Measurements from ENCODE around the gene NTM. TPM values are rescaled to one million over a fixed set of nuclear protein-coding genes. Genes with fewer than 3 reads are reported as not detected.

Gene NTM
- total RNA-seq, 1 experiment from 2014 or later, result not detected

- Histone ChIP-seq H3K27ac (ENCODE audit: low read depth, low read length) (no peak overlapping the region), H3K4me2 (ENCODE audit: low read length) (no peak overlapping the region), H3K4me3 (replicated peaks in 1 of 2; ENCODE audit: low read depth in 1 of 2, low read length in 2 of 2) (no peak overlapping the region), H3K4me1 (ENCODE audit: control insufficient read depth in 1 of 2, insufficient read depth in 2 of 2, low read length in 2 of 2) (no peaks in the 10 kb centered on the region), H3K36me3 (ENCODE audit: control insufficient read depth in 1 of 2, insufficient read depth in 2 of 2, low read length in 2 of 2) (no peaks in the 10 kb centered on the region), H3K9ac (ENCODE audit: low read length) (no peak overlapping the region), H3K79me2 (ENCODE audit: insufficient read depth, low read length) (no peaks in the 10 kb centered on the region), H3K27me3 (ENCODE audit: insufficient read depth, low read length) (no peaks in the 10 kb centered on the region), H3K9me2 (ENCODE audit: insufficient read depth) (no peaks in the 10 kb centered on the region), H3K9me3 (ENCODE audit: control insufficient read depth in 1 of 2, insufficient read depth in 1 of 2, low read depth in 1 of 2, low read length in 2 of 2) (no peaks in the 10 kb centered on the region; a peak in 1 of 4 replicates), H2AFZ (ENCODE audit: low read depth, low read length, poor library complexity, severe bottlenecking) (no peak overlapping the region), H4K20me1 (ENCODE audit: insufficient read depth) (no peaks in the 10 kb centered on the region)
- ATAC-seq (no peak), DNase-seq (ENCODE audit: low read depth, low spot score) (no peak)
- CTCF ChIA-PET, result no interaction called here
- no peak for TF ChIP-seq SRF (IDR thresholded peaks at IDR 0.05; ENCODE audit: low read depth)
- TF ChIP-seq ELF1 (IDR thresholded peaks at IDR 0.05; ENCODE audit: borderline replicate concordance, low read depth), result no peak
- TF ChIP-seq TCF7L2 (IDR thresholded peaks at IDR 0.05; ENCODE audit: borderline replicate concordance, extremely low read depth, insufficient read depth, insufficient read length), result no peak
- no peak for TF ChIP-seq ZBTB33 (IDR thresholded peaks at IDR 0.05; ENCODE audit: extremely low read depth, insufficient replicate concordance, low read length)
- no peak for TF ChIP-seq YY1 (IDR thresholded peaks at IDR 0.05; ENCODE audit: extremely low read depth, insufficient replicate concordance, low read depth, low read length)
- no peak for TF ChIP-seq CTCF (IDR thresholded peaks at IDR 0.05 in 2 of 3, conservative IDR thresholded peaks at IDR 0.05 in 1 of 3; ENCODE audit: borderline replicate concordance in 1 of 3, insufficient read depth in 1 of 3, low read depth in 2 of 3, low read length in 2 of 3)
- TF ChIP-seq CBX3 (IDR thresholded peaks at IDR 0.05; ENCODE audit: low read depth), result no peak
- TF ChIP-seq MAX (IDR thresholded peaks at IDR 0.05), result no peak
- TF ChIP-seq JUND (IDR thresholded peaks at IDR 0.05), result no peak
- TF ChIP-seq POLR2A (IDR thresholded peaks at IDR 0.05; ENCODE audit: borderline replicate concordance, extremely low read depth, insufficient read depth, insufficient read length), result no peak
- no peak for TF ChIP-seq SIN3A (IDR thresholded peaks at IDR 0.05; ENCODE audit: low read depth)
- TF ChIP-seq SP1 (IDR thresholded peaks at IDR 0.05; ENCODE audit: low read depth), result no peak
- no peak for TF ChIP-seq RAD21 (IDR thresholded peaks at IDR 0.05; ENCODE audit: low read depth)
- TF ChIP-seq EGR1 (IDR thresholded peaks at IDR 0.05; ENCODE audit: low read depth), result no peak
- TF ChIP-seq FOSL1 (IDR thresholded peaks at IDR 0.05; ENCODE audit: low read depth), result no peak
- intact Hi-C loops (cut with micrococcal nuclease), result no loop called here
- POLR2A ChIA-PET, result no interaction called here
- no TSS peak for BruUV-seq (replicated peaks)
- RAD21 ChIA-PET (ENCODE audit: low non-redundant PET in 1 of 2, low total read pairs in 2 of 2, uncharacterized antibody in 2 of 2, unreplicated experiment in 2 of 2), result no interaction called here
These were observed 296.2 kb downstream of the NTM start for GRCh38 chr11:131666617-131667016.

Data from HCT116 (cell line).